ENCODE measurements around the gene TEFM. TPM values are rescaled to one million over a fixed set of nuclear protein-coding genes. Genes with fewer than 3 reads are reported as not detected.

Gene TEFM
- polyA plus RNA-seq, 1 of the 3 experiments (the other 2 are of a cell fraction), result 4.4 TPM

- Histone ChIP-seq H3K4me1 (ENCODE audit: control insufficient read depth in 1 of 2, insufficient read depth in 2 of 2, low read depth in 1 of 2, low read length in 1 of 2) (peaks cover 0 to 5% of the 10 kb centered on the region in 2 experiments; a peak in 1 of 4 replicates), H2AFZ (ENCODE audit: low read depth) (no peak overlapping the region), H3K36me3 (replicated peaks in 1 of 2; ENCODE audit: control insufficient read depth in 1 of 2, insufficient read depth in 2 of 2, low read length in 1 of 2) (no peaks in the 10 kb centered on the region), H3K9me3 (no peaks in the 10 kb centered on the region), H3K79me2 (ENCODE audit: insufficient read depth) (no peaks in the 10 kb centered on the region), H3K4me2 (no peak overlapping the region), H4K20me1 (ENCODE audit: insufficient read depth) (no peaks in the 10 kb centered on the region), H3K27ac (ENCODE audit: low read depth in 2 of 2, low read length in 1 of 2) (no peak overlapping the region), H3K4me3 (ENCODE audit: low read depth in 2 of 2, low read length in 1 of 2) (no peak overlapping the region), H3K9ac (no peak overlapping the region), H3F3A (replicated peaks; ENCODE audit: insufficient read depth) (peaks cover 3% of the 10 kb centered on the region), H3K9me2 (no peaks in the 10 kb centered on the region), H3K27me3 (ENCODE audit: insufficient read depth) (peaks cover 38% of the 10 kb centered on the region)
- peak; percentile 45 for DNase-seq
- CTCF ChIA-PET, result no interaction called here
- POLR2A ChIA-PET, result no interaction called here
- WGBS (ENCODE audit: low lambda C conversion rate), result 83% methylated on average over 4 of the region's 4 CpGs
- no peak for TF ChIP-seq REST (IDR thresholded peaks at IDR 0.05; ENCODE audit: low read depth, low read length)
- no peak for TF ChIP-seq NRF1 (IDR thresholded peaks at IDR 0.05; ENCODE audit: low read depth, low read length)
- no peak for TF ChIP-seq JUND (IDR thresholded peaks at IDR 0.05)
- no peak for TF ChIP-seq USF2 (IDR thresholded peaks at IDR 0.05; ENCODE audit: borderline replicate concordance, low read depth, low read length)
- no peak for TF ChIP-seq POLR2AphosphoS5 (IDR thresholded peaks at IDR 0.05; ENCODE audit: low read depth, low read length)
- no peak for TF ChIP-seq RXRA (IDR thresholded peaks at IDR 0.05; ENCODE audit: borderline replicate concordance, low read depth)
- TF ChIP-seq CTCF (IDR thresholded peaks at IDR 0.05), result no peak
- no peak for TF ChIP-seq TAF1 (IDR thresholded peaks at IDR 0.05; ENCODE audit: borderline replicate concordance, low read depth, low read length)
- no peak for TF ChIP-seq NFIC (IDR thresholded peaks at IDR 0.05; ENCODE audit: borderline replicate concordance)
- TF ChIP-seq TEAD4 (IDR thresholded peaks at IDR 0.05; ENCODE audit: borderline replicate concordance, insufficient read depth), result no peak
- no peak for TF ChIP-seq SIN3A (IDR thresholded peaks at IDR 0.05; ENCODE audit: borderline replicate concordance, low read depth, low read length)
- TF ChIP-seq IRF3 (IDR thresholded peaks at IDR 0.05; ENCODE audit: low read depth, low read length), result no peak
Observed at GRCh38 chr17:30920282-30920681, 14.2 kb upstream of the TEFM start.

Data from SK-N-SH (cell line).